Stimulated activated CD8-positive, alpha-beta memory T cell treated with anti-CD3 and anti-CD28 coated beads, Interleukin-4, amount 100 ng/mL, for 1 hour (primary cell): Measurements from ENCODE around the gene ERAS.

ENCODE experiments used
- DNase-seq, 2 donors: peaks; one replicate each; pipeline ENCODE4 v3.0.0-alpha.2; 2020; ENCODE audit warnings: low read depth in 2 of 2, low spot score in 1 of 2

ERAS gene, protein sequence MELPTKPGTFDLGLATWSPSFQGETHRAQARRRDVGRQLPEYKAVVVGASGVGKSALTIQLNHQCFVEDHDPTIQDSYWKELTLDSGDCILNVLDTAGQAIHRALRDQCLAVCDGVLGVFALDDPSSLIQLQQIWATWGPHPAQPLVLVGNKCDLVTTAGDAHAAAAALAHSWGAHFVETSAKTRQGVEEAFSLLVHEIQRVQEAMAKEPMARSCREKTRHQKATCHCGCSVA

DNA sequence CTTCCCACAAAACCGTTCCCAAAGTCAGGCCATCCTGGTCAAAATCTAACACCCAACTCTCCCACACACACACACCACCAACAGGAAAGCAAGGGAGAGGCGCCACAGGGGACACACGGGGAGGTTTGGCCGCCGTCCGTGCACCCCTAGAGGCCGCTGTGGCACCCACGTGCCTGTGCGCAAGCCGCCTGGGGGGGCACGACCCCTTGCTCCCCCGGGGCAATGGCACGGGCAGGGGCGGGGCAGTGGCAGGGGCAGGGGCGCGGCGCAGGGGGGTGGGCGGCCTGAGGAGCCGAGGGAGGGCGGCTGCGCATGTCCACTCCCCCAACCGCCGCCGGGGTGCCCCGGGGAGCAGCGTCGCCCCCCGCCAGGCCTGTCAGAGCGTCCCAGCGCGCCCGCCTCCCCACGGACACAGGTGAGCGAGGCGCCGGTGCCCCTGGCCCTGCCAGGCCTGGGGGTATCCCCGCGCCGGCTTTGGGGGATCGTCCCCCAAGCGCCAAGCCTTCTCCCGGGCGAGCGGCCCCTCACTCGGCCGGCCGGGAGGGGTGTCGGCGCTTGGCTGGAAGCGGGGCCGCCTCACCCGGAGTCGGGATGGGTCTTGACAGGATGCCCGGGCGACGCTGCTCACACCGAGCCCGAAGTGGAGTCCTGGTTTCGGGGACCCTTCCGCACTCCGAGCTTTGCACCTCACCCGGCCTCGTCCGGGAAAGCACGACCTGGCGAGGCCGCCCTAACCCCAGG, at the start of gene ERAS:
Gene ERAS, plus strand, starts transcription at position 379 of the 741 bp plus-strand sequence. CDS start 2,611 bp downstream, outside the sequence.
- no peak for DNase-seq

DNA sequence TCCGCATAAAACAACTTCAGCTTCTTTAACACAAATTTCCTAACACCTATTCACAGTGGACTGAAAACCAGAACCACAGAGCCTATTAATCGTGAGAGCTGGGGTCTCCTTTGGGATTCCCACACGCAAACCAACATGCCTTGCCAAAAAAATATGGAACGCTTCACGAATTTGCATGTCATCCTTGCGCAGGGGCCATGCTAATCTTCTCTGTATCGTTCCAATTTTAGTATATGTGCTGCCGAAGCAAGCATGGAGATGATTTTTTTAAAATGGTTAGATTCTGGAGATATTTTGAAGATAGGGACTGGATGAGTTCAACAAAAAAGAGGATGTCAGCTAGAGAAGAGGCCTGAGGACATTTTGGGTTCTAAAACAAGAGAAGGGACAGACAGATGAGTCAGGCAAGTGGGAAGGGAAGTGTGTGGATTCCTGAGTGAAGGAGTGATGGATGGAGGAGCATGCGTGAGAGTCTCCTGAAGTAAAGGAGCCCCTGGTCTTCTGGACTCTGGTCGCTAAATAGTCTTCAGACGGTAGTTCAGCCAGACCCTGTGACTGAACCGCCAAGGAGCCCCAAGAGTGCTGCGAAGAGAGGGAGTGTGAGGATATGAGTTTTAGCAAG, 49.4 kb upstream of the ERAS start:
- no peak for DNase-seq

DNA sequence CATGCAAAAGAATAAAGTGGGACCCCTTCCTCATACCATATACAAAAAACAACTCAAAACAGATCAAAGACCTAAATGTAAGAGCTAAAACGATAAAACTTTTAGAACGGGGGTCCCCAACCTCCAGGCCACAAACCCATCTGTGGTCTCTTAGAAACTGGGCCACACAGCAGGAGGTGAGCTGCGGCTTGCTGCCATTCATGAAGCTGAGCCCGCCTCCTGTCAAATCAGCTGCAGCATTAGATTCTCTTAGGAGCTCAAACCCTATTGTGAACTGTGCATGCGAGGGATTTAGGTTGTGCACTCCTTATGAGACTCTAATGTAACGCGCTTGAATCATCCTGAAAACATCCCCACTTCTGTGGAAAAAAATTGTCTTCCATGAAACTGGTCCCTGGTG, 46.9 kb upstream of the ERAS start:
- no peak for DNase-seq

DNA sequence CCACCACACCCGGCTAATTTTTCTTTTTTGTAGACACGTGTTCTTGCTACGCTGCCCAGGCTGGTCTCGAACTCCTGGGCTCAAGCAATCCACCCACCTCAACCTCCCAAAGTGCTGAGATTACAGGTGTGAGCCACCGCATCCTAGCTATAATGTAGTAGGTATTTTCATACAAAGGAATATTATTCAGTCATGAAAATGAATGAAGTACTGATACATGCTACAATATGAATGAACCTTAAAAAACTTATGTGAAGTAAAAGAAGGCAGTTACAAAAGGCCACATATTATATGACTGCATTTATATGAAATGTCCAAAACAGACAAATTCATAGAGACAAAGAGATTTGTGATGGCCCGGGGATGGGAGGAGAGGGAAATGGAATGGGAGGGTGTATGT, 44.6 kb upstream of the ERAS start:
- DNase-seq: no peak

DNA sequence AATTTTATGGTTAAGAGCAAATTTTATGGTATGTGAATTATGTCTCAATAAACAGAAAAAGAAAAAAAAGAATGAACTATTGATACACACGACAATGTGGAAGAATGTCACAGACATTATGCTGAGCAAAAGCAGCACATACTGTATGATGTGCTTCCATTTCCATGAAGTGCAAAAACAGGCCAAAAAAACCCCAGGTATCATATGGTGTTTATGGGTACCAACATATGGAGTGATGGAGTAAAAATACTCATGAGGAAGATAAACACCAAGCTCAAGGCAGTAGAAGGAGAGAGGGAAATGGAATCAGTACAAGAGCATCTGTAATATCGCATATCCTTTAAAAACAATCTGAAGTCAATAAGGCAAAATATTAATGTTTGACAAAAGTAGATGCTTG, 44.1 kb upstream of the ERAS start:
- no peak for DNase-seq

DNA sequence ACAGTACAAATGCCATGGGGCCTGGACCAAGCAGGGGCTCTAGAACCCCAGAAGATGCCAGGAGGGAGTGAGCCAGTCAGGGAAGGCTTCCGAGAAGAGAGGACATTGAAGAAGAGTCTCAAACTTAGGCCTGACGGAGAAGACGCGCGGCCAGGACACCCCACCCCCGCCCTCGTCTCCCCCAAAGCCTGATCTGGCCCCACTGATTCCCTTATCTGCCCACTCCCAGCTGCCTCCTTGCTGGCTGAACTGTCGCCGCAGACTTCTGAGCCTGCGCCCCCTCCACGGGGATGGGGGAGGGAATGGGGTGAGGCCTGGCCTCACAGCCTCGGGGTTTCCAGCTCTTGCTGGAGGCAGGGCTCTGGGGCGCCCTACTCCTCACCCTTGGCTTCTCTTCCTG, 43.5 kb upstream of the ERAS start:
- DNase-seq: no peak

DNA sequence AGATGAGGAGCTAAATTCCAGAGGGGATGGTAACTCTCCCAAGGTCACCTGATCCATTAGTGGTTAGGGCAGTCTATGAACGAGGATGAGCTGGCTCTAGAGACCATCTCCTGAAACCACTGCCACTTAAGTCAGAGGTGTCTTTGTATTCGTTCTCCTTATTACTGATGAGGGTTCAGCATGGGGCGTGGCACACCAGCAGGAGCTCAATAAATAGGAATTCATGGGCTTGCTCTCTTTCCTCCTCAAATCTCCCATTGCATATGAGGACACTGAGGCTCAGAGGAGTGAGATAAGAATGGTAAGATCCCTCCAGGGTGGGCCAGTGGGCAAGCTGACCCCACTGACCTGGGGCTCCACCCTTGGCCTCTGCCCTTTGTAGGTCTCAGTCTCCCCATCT, 41.6 kb upstream of the ERAS start:
- no peak for DNase-seq

DNA sequence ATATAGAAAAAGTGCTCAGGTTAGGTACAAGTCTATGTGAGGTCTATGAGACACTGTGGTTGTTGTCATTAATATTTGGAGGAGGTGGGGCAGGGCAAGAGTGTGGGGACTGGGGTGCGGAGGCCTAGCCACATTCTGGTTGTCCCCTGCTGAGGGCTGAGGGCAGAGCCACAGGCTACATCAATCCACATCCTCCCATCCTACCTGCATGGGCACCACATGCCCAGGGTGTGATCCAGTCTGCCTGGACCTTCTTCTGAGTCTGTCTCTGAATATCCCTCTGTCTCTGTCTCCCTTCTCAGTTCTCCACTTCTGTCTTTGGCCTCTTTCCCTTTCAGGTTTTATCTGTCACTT, 41.1 kb upstream of the ERAS start:
- no peak for DNase-seq

DNA sequence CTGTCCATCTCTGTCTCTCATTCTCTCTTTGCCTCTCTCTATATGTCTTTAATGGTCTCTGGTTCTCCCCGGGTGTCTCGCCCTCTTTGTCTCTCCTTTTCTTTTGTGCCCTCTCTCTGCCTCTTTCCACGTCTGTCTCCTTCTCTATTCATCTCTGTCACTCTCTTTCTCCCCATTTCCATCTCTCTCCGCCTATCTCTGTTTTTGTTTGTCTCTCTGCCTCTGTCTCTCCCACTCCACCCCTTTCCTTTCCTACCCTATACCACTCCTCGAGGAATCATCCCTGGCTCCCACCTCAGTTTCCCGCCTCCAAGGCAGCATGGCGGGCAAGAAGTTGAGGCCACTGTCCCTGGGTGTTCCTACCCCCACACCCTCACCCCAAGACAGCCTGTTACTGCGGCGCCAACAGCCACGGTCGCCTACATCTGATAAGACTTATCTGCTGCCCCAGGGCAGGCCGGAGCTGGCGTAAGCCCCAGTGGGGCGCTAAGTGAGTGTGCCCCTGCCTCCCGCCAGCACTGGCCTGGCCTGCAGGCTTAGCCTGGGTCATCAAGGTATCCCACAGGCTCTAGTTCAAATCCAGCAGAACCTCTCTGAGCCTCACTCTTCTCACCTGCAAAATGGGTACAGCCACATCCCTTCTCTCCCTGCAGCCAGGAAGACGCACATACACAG, 40.6 kb upstream of the ERAS start:
- no peak for DNase-seq

DNA sequence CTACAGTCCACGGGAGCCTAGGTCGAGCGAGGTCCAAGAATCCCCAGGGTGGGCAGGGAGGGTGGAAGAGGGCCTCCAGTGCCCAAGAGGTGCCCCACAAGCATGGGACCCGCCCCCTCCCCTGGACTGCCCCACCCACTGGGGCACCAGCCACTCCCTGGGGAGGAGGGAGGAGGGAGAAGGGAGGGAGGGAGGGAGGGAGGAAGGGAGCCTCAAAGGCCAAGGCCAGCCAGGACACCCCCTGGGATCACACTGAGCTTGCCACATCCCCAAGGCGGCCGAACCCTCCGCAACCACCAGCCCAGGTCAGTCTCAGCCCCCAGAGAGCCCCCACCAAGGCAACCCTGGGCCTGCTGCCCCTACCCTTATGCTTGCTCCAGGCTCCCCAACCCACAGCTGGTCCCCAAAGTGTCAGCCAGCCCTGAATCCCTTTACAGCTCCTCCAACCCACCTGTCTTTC, 39.9 kb upstream of the ERAS start, which contains the start of gene GATA1:
Gene GATA1, plus strand, starts transcription at position 250 of the 460 bp plus-strand sequence. CDS start 4,520 bp downstream, outside the sequence.
- DNase-seq: no peak

DNA sequence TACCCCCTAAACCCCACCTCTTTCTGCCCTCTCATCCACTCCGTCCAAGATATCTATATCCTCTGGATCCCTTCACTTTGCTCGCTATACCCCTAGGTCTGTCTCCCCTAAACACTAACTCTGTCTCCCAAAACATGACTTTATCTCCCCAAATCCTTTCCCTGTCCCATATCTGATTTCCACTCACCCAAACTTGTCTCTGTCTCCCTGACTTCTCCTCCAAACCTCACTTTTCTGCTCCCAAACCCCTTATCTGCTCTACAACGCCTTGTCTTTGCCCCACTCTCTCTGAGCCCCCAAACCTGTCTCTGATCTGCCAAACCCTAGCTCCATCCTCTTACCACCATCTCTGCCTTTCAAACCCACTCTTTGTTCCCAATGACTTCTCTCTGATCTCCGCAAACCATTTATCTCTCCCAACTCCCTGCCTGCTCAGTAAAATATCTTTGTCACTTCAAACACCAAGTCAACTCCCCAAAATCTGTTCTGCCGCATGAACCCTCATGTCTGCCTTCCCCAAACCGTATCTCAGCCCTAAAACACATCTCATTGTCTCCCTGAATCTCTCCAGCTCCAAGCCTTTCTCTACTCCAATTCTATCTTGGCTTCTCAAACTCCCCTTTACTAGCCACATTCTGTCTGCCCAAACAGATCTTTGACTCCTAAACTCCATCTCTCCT, 39.3 kb upstream of the ERAS start:
- DNase-seq: no peak

DNA sequence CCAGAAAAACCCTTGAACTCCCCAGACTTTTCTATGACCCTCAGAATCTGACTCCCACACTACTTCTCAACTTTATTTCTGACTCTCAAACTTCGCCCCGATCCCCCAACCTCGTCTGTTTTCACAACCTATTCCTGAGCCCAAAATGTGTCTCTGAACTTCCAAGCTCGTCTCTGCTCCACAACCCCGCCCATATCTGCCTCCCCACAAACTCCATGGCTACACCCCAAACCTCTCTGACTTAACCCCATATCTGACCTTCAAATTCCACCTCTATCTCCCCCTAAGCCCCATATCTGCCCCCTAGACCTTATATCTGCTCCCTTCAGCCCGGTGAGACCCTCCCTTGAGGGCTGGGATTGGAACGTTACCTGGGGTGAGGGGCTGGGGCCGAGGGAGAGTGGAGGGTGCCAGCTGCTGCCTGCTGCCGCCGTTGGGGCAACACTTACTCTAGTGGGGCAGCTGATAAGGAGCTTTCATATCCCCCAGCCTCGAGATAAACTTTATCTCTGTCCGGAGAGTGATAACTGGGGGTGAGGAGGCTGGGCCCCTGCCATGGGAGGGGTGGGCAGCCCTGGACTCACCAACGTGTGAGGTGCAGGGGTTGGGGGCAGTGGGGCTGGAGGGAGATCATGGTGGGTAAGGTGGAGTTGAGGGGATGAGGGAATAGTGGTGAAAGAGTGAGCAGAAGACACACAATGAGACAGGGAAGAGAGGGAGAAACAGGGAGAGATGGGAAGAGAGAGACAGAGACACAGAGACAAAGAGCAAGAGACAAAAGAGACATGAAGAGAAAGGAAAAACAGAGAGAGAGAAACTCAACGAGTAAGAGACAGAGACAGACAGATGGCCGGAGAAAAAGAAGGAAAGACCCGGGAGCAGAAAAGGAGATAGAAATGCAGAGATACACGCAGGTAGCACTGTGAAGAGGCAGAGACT, 38.5 kb upstream of the ERAS start:
- DNase-seq: no peak

DNA sequence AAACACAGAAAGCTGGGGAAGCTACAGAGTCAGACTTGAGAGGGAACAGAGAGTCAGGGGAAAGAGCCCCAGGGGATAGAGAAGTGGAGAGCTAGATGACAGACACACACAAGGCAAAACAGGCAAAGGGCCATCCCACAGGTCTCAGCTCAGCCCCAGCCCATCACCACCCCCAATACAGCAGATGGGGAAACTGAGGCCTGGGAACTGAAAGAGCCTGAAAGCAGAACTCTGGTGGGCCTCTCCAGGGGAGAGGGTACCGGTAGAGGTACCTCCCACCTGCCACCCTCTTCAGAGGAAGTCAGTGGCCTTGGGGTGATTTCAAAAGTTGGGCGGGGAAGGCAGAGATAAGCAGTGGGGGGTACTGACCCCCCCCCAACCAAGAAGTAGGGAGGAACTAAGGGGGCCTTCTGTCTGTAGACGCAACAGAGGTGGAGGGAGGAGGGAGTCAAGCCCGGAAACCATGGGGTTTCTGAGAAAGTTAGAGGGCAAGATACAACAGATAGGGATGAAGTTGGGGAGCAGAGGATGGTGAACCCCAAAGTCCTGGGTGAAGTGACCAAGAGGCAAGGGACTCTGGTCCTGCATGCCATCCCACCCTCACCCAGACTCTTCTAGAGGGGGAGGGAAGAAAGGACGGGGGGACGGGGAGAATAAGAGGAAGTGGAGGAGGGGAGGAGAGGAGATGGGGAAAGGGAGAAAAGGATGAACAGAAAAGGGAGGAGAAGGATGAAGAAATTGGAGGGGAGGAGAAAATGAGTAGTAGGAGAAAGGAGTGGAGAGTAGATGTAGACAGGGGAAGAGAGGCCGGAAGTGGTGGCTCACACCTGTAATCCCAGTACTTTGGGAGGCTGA, 36.7 kb upstream of the ERAS start:
- DNase-seq: no peak

DNA sequence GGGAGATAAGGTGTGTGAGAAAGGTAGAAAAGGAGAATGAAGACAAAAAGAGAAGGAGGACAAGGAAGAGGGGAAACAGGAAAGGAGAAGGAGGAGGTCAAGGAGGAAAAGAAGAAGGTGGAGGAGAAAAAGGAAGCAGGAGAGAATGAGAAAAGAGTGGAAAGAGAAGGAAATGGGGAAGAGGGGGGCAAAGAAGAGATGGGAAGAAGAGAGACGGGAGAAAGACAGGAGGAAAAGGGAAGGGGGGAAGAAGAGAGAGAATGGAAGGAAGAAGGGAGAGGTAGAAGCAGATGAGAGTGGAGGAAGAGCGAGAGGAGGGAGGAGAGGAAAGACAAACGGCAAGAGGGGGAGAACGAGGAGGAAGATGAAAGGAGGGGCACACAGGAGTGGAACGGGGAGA, 35.8 kb upstream of the ERAS start:
- no peak for DNase-seq

DNA sequence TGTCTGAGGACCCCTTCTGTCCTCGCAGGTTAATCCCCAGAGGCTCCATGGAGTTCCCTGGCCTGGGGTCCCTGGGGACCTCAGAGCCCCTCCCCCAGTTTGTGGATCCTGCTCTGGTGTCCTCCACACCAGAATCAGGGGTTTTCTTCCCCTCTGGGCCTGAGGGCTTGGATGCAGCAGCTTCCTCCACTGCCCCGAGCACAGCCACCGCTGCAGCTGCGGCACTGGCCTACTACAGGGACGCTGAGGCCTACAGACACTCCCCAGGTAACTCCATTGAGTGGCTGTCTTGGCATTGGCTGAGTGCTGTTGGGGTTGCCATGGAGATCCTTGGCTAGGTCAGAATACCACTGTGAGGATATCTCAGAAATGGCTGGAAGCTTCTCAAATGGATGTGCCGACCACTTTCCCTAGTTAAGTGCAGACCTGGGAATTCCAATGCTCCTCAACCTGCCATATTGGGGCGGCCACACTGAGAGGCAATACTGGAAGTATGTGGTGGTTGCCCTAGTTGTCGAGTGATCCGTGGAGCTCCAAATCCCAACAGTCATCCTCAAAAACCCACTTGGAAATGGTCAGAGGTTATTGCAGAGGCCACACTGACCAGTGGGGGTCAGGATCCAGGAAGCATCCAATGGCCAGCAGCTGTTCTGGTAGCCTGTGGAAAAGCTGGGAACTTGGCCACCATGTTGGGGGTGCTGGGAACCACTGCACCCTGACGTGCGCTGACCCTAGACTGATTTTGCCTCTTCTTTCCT, 35.1 kb upstream of the ERAS start:
- DNase-seq: no peak

DNA sequence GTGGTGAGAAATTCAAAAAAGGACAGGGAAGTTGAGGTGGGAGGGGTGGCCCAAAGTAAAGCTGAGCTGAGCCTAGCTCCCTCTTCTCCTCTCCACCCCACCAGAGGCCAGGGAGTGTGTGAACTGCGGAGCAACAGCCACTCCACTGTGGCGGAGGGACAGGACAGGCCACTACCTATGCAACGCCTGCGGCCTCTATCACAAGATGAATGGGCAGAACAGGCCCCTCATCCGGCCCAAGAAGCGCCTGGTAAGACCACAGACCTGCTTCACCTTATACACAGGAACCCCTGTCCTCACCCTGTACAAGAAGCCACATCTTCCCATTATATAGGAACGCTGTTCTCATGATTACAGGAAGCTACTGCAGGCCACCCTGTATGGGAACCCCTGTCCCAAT, 34.1 kb upstream of the ERAS start:
- no peak for DNase-seq

DNA sequence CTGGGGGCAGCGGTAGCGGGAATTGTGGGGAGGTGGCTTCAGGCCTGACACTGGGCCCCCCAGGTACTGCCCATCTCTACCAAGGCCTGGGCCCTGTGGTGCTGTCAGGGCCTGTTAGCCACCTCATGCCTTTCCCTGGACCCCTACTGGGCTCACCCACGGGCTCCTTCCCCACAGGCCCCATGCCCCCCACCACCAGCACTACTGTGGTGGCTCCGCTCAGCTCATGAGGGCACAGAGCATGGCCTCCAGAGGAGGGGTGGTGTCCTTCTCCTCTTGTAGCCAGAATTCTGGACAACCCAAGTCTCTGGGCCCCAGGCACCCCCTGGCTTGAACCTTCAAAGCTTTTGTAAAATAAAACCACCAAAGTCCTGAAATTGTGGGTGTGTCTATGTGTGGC, 32.4 kb upstream of the ERAS start:
- no peak for DNase-seq

DNA sequence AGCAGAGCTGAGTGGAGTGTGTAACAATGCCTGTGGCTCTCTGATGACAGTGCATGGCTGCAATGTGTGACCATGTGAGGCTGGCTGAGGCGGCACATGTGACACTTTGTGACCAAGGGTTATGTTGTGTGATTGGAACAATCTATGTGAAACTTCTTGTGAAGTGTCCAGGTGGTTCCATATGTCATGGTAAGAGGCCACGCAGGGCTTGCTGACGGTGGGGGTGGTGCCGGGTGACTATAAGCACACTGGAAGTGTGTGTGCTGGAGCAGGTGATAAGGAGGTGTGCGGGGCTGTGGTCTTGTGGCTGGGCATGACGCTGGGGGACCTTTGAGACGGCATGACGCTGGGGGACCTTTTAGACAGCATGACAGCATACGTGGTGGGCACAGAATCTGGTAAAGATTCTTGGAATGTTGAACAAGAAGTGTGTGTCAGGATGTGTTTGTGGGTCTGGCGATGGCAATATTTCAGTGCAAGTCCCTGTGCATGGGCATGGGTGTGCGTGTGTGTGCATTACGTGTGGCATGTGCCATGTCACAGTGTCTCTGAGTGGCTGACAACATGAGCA, 31.9 kb upstream of the ERAS start:
- DNase-seq: no peak
